Lower leg skin (tissue), 3 donors: ENCODE measurements around the gene CLPTM1.
"Not testable (repeated sequence)": the region's sequence is repeated elsewhere in the genome, so short reads cannot be mapped to it uniquely, and the experiment has no call there.

ENCODE experiments used
- POLR2A ChIP-seq, 2 donors: fragments of 450-650 bp; IDR thresholded peaks; one replicate each; pipeline ENCODE4 v1.6.1; 2016 to 2017; ENCODE audit warnings: antibody characterized with exemption in 2 of 2, mild to moderate bottlenecking in 1 of 2, moderate library complexity in 1 of 2
- TF ChIP-seq, protein P1 (sequence below), 3 donors: fragments of 450-650 bp; IDR thresholded peaks; one replicate each; pipeline ENCODE4 v1.5.1; 2016; ENCODE audit warnings: antibody characterized with exemption in 3 of 3, mild to moderate bottlenecking in 3 of 3, moderate library complexity in 2 of 3

DNA sequence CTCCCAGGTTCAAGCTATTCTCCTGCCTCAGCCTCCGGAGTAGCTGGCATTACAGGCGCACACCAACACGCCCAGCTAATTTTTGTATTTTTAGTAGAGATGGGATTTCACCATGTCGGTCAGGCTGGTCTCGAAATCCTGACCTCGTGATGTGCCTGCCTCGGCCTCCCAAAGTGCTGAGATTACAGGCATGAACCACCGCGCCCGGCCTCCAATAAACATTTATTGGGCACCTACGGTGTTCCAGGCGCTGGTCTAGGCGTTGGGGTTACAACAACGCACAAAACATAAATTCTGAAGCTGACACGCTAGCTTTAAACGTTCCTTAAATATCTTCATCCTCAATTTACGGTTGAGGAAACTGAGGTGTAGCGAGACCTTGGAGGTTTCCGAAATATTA, 45.5 kb downstream of the CLPTM1 start:
- TF ChIP-seq, protein P1, sequence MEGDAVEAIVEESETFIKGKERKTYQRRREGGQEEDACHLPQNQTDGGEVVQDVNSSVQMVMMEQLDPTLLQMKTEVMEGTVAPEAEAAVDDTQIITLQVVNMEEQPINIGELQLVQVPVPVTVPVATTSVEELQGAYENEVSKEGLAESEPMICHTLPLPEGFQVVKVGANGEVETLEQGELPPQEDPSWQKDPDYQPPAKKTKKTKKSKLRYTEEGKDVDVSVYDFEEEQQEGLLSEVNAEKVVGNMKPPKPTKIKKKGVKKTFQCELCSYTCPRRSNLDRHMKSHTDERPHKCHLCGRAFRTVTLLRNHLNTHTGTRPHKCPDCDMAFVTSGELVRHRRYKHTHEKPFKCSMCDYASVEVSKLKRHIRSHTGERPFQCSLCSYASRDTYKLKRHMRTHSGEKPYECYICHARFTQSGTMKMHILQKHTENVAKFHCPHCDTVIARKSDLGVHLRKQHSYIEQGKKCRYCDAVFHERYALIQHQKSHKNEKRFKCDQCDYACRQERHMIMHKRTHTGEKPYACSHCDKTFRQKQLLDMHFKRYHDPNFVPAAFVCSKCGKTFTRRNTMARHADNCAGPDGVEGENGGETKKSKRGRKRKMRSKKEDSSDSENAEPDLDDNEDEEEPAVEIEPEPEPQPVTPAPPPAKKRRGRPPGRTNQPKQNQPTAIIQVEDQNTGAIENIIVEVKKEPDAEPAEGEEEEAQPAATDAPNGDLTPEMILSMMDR (IDR thresholded peaks at IDR 0.05), result not testable (repeated sequence)
- TF ChIP-seq POLR2A (IDR thresholded peaks at IDR 0.05), result not testable (repeated sequence)
